ENCODE data around the gene CCDC174.

DNA sequence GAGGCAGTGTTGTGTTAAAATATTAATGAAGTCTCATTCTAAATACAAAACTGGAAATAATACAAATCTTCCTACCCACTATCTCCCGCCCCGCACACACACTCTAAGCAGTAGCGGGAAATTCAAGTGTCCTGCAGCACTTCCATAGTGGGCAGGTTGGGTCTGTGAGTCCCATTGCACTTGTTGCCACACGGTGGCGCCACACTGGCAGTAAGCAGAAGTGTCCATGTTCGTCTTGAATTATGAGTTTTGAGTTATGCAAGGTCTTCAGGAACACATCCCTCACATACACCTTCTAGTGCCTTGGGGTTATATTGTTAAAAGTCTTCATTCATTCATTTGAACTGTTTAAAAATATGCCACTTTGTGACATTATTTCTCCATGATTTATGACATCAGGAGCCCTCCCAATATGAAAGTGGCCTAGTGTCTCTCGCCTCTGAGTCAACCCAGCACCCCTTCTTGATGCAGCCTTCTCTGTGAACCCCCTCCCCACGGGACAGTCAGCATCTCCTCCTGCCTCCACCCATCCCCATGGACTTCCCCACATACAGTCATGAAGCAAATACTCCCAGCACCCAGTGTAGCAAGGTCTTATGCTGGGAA, 17.6 kb upstream of the CCDC174 start:
- TF ChIP-seq, protein P1, sequence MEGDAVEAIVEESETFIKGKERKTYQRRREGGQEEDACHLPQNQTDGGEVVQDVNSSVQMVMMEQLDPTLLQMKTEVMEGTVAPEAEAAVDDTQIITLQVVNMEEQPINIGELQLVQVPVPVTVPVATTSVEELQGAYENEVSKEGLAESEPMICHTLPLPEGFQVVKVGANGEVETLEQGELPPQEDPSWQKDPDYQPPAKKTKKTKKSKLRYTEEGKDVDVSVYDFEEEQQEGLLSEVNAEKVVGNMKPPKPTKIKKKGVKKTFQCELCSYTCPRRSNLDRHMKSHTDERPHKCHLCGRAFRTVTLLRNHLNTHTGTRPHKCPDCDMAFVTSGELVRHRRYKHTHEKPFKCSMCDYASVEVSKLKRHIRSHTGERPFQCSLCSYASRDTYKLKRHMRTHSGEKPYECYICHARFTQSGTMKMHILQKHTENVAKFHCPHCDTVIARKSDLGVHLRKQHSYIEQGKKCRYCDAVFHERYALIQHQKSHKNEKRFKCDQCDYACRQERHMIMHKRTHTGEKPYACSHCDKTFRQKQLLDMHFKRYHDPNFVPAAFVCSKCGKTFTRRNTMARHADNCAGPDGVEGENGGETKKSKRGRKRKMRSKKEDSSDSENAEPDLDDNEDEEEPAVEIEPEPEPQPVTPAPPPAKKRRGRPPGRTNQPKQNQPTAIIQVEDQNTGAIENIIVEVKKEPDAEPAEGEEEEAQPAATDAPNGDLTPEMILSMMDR (IDR thresholded peaks at IDR 0.05; ENCODE audit: low read length), result peak; percentile 95
- no peak for TF ChIP-seq EZH2 (IDR thresholded peaks at IDR 0.05; ENCODE audit: borderline replicate concordance, low read length)
